Tibial nerve (tissue), 4 donors: ENCODE results near the gene KIAA1217. TPM values are rescaled to one million over a fixed set of nuclear protein-coding genes. Genes with fewer than 3 reads are reported as not detected.
"Not testable (repeated sequence)": the region's sequence is repeated elsewhere in the genome, so short reads cannot be mapped to it uniquely, and the experiment has no call there.

Experiments
- DNase-seq, 2 donors: peaks; one replicate each; pipeline ENCODE4 v3.0.0-alpha.2; 2019; ENCODE audit warnings: low spot score in 2 of 2
- H3K27ac ChIP-seq, 4 donors: fragments of 200-600 bp; sonication (generic) in 3 of 4; one replicate each; pipeline ENCODE4 v1.5.1; 2017 to 2019; ENCODE audit warnings: mild to moderate bottlenecking in 1 of 4
- H3K27me3 ChIP-seq, 2 donors: fragments of 200-600 bp; sonication (generic) in 1 of 2; one replicate each; pipeline versions ENCODE4 v1.5.1 to v1.6.0; 2017 to 2019
- H3K36me3 ChIP-seq, 3 donors: fragments of 200-600 bp; sonication (generic); one replicate each; pipeline ENCODE4 v1.5.1; 2018 to 2019
- H3K4me1 ChIP-seq, 4 donors: fragments of 200-600 bp; sonication (generic) in 3 of 4; one replicate each; pipeline ENCODE4 v1.5.1; 2017 to 2019
- H3K4me3 ChIP-seq, 4 donors: fragments of 200-600 bp; sonication (generic) in 3 of 4; one replicate each; pipeline ENCODE4 v1.5.1; 2017 to 2019; ENCODE audit warnings: mild to moderate bottlenecking in 1 of 4, moderate library complexity in 1 of 4
- H3K9me3 ChIP-seq, 4 donors: fragments of 200-600 bp; sonication (generic) in 3 of 4; one replicate each; pipeline ENCODE4 v1.5.1; 2017 to 2019
- EP300 ChIP-seq, 2 donors: sonication (generic); formaldehyde crosslinking; IDR thresholded peaks; one replicate each; pipeline ENCODE4 v1.6.1; 2017; ENCODE audit warnings: antibody characterized with exemption in 2 of 2, mild to moderate bottlenecking in 1 of 2
- POLR2A ChIP-seq, 2 donors: fragments of 450-650 bp; IDR thresholded peaks; one replicate each; pipeline ENCODE4 v1.6.1; 2017; ENCODE audit warnings: antibody characterized with exemption in 2 of 2, mild to moderate bottlenecking in 2 of 2, moderate library complexity in 2 of 2
- WGBS, 2 donors: methylation state at CpG; one replicate each; pipeline ENCODE4 v1.1.5; 2018; 5-methylcytosine and 5-hydroxymethylcytosine counted together
- total RNA-seq, 4 donors: library from RNA; depleted of rRNA; stranded (reverse); fragments of >200 nt; gene quantifications; one replicate each; pipeline ENCODE4 v1.1.0, GENCODE V29; 2016
- TF ChIP-seq, protein P1 (sequence below), 5 experiments: fragments of 200-600 bp in 3 of 5; fragments of 450-650 bp in 2 of 5; sonication (generic) in 3 of 5; IDR thresholded peaks; one replicate each; pipeline ENCODE4 v1.5.1; 2016 to 2019; ENCODE audit warnings: antibody characterized with exemption in 5 of 5, mild to moderate bottlenecking in 3 of 5, moderate library complexity in 2 of 5

Gene KIAA1217
- total RNA-seq, 4 donors from 2014 or later: 38.5 to 88.1 (median 58.3) TPM

DNA sequence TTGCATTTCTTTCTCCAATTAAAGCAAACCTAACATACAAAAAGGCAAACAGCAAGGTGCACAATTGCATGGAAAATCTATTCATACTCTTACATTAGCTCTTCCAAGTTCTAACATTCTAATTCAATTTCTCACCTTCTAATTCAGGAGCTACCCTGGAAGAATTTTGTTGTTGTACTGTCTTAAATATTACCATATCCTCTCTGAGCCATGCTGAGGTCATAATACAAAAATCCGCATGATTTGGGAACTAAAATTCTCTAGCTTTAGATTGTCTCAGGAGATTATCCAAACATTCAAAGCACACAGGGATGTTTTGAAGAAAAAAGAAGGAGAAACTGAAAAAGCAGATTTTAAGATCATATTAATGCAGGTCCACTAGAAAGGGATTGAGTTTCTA, 229.9 kb downstream of the KIAA1217 start:
- no peak for DNase-seq
- H3K9me3 ChIP-seq: no peaks in the 10 kb centered on the region
- H3K4me1 ChIP-seq: no peaks in the 10 kb centered on the region
- H3K4me3 ChIP-seq: no peak overlapping the region
- TF ChIP-seq EP300 (IDR thresholded peaks at IDR 0.05) (no peak), POLR2A (IDR thresholded peaks at IDR 0.05) (no peak)
- TF ChIP-seq, protein P1, sequence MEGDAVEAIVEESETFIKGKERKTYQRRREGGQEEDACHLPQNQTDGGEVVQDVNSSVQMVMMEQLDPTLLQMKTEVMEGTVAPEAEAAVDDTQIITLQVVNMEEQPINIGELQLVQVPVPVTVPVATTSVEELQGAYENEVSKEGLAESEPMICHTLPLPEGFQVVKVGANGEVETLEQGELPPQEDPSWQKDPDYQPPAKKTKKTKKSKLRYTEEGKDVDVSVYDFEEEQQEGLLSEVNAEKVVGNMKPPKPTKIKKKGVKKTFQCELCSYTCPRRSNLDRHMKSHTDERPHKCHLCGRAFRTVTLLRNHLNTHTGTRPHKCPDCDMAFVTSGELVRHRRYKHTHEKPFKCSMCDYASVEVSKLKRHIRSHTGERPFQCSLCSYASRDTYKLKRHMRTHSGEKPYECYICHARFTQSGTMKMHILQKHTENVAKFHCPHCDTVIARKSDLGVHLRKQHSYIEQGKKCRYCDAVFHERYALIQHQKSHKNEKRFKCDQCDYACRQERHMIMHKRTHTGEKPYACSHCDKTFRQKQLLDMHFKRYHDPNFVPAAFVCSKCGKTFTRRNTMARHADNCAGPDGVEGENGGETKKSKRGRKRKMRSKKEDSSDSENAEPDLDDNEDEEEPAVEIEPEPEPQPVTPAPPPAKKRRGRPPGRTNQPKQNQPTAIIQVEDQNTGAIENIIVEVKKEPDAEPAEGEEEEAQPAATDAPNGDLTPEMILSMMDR (IDR thresholded peaks at IDR 0.05): no peak
- no peak overlapping the region for H3K27ac ChIP-seq
- no peaks in the 10 kb centered on the region for H3K27me3 ChIP-seq
- WGBS, 2 donors: 81 to 87% methylated on average over 1 of the region's 1 CpG
- H3K36me3 ChIP-seq: peaks cover 0 to 62% (median 0%) of the 10 kb centered on the region in 3 donors

DNA sequence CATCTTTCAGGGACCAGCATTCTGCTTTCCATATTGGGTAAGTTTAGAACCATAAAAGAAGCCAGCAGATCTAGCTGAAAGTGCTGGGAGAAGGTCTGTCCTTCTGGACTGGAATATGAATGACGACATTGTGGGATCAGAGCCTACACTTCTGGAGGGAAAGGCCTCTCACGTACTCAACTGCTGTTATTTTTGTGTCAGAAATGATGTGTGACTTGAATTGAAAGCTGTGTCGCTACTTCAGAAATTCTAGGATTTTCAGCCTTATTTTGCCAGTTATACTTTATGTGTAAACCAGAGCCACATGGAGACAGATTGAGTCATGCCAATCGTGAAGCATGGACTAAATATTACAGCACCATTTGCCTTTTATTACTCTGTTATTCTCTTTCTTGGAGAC, 231.0 kb downstream of the KIAA1217 start:
- WGBS, 2 donors: 71 to 80% methylated on average over 4 of the region's 4 CpGs
- no peak overlapping the region for H3K27ac ChIP-seq
- no peak overlapping the region for H3K4me3 ChIP-seq

DNA sequence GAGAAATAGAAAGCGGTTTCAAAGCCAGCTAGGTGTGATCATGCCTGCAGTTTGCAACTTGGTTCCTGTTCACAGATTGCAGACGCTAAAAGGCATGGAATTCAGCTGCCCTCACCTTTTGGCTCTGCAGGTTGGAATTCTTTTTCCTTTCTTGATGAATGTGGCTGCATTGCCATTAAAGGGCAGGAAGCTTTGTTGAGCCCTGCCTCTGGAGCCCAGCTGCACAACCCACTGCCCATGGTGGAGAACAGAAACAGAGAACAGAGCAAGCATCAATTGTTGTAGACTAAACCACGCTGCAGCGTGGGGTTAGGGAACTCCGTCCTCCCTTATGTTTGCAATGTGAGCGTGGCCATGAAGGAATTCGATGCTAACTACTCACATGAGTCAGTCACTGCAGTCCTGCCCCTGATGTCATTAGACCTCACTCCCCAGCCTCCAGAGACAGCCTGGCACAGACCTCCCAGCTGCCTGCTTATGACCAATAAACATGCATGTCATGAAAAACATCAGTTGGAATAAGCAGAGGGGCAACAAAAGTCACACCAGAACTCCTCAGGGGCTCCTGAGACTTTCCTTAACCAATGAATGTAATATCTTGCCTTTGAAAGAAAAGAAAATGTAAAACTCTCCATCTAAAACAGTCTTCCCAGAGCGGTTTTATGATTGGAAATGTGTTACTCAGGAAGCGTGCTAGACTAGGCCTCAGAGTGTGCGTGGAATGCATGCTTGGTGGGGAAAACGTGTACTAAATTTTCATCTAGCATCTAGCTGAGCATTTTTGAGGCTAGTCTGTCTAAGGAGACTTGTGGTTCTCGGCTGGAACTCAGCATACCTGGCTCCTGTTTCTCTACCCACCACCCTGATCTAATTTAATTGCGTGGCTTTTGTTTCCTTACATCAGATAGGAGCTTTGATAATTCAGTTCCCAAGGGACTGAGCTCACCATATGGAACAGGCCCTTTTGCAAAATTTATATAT, 232.2 kb downstream of the KIAA1217 start:
- no peak overlapping the region for H3K27ac ChIP-seq
- 87 to 92% methylated on average over 13 of the region's 13 CpGs for WGBS, 2 donors
- no peaks in the 10 kb centered on the region for H3K9me3 ChIP-seq
- no peak for DNase-seq
- H3K36me3 ChIP-seq: peaks cover 0 to 44% (median 0%) of the 10 kb centered on the region in 3 donors
- H3K27me3 ChIP-seq: no peaks in the 10 kb centered on the region
- no peaks in the 10 kb centered on the region for H3K4me1 ChIP-seq
- TF ChIP-seq POLR2A (IDR thresholded peaks at IDR 0.05) (no peak), EP300 (IDR thresholded peaks at IDR 0.05) (no peak)
- TF ChIP-seq, protein P1 (IDR thresholded peaks at IDR 0.05): no peak
- no peak overlapping the region for H3K4me3 ChIP-seq

More for the DNA sequence above, 231.0 kb downstream of the KIAA1217 start:
- no peaks in the 10 kb centered on the region for H3K9me3 ChIP-seq
- no peaks in the 10 kb centered on the region for H3K4me1 ChIP-seq
- H3K27me3 ChIP-seq: no peaks in the 10 kb centered on the region
- TF ChIP-seq POLR2A (IDR thresholded peaks at IDR 0.05): no peak
- TF ChIP-seq EP300 (IDR thresholded peaks at IDR 0.05): no peak
- TF ChIP-seq, protein P1 (IDR thresholded peaks at IDR 0.05): no peak
- DNase-seq: no peak
- peaks cover 0 to 52% (median 0%) of the 10 kb centered on the region in 3 donors for H3K36me3 ChIP-seq

DNA sequence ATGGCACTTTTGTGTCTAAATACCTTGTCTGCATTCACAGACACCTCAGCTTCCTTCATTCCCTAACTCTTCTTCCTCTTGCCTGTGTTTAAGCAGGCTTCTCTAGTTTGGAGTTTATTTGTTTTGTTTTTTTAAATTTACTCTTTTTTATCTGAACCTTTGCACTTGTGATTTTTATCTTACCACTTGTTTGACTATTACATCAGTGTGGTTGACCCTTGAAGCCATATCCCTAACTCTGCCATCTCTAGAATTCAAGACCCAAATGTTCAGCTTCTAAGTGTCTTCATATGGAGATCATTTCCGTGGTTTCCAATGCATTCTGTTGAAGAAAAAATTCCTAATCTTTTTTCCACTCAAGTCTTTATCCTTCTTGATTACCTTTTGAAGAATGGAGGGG, 233.3 kb downstream of the KIAA1217 start:
- no peaks in the 10 kb centered on the region for H3K4me1 ChIP-seq
- H3K27ac ChIP-seq: no peak overlapping the region
- no peak overlapping the region for H3K4me3 ChIP-seq
- no peak for TF ChIP-seq EP300 (IDR thresholded peaks at IDR 0.05)
- TF ChIP-seq, protein P1 (IDR thresholded peaks at IDR 0.05): no peak
- no peak for TF ChIP-seq POLR2A (IDR thresholded peaks at IDR 0.05)
- WGBS, 2 donors: 75% methylated on average over 1 of the region's 1 CpG
- H3K27me3 ChIP-seq: no peaks in the 10 kb centered on the region
- no peak for DNase-seq
- H3K36me3 ChIP-seq: peaks cover 0 to 40% (median 0%) of the 10 kb centered on the region in 3 donors
- H3K9me3 ChIP-seq: no peaks in the 10 kb centered on the region

DNA sequence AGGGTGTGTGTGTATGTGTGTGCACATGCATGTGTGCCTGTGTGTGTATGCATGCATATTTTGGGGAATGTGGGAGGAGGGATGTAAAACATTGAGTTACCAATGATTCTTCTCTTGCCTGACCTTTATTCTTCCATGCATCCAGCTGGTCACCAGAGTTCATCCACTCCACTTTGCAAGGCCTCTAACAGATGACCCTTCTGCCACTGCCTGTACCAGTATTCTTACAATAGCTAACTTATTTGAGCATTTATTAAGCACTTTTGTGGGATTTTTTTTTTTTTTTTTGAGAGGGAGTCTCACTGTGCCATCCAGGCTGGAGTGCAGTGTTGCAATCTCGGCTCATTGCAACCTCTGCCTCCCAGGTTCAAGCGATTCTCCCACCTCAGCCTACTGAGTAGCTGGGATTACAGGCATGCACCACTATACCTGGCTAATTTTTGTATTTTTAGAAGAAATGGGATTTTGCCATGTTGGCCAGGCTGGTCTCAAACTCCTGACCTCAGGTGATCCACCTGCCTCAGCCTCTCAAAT, 233.8 kb downstream of the KIAA1217 start:
- not testable (repeated sequence) for H3K27me3 ChIP-seq, DNase-seq, H3K4me3 ChIP-seq, H3K27ac ChIP-seq, H3K9me3 ChIP-seq, H3K4me1 ChIP-seq
- peaks cover 0 to 38% (median 0%) of the 10 kb centered on the region in 3 donors for H3K36me3 ChIP-seq
- 90 to 100% methylated on average over 2 of the region's 2 CpGs for WGBS, 2 donors
